ENCODE data around the gene ZCCHC14.

ZCCHC14 gene

GRCh38 chr16:87369117-87369765, 123.6 kb downstream of the ZCCHC14 start:
- TF ChIP-seq CTCF (IDR thresholded peaks at IDR 0.05) (no peak), ZFX (IDR thresholded peaks at IDR 0.05; ENCODE audit: borderline replicate concordance) (no peak)
- no peak overlapping the region for H3K27ac ChIP-seq

DNA sequence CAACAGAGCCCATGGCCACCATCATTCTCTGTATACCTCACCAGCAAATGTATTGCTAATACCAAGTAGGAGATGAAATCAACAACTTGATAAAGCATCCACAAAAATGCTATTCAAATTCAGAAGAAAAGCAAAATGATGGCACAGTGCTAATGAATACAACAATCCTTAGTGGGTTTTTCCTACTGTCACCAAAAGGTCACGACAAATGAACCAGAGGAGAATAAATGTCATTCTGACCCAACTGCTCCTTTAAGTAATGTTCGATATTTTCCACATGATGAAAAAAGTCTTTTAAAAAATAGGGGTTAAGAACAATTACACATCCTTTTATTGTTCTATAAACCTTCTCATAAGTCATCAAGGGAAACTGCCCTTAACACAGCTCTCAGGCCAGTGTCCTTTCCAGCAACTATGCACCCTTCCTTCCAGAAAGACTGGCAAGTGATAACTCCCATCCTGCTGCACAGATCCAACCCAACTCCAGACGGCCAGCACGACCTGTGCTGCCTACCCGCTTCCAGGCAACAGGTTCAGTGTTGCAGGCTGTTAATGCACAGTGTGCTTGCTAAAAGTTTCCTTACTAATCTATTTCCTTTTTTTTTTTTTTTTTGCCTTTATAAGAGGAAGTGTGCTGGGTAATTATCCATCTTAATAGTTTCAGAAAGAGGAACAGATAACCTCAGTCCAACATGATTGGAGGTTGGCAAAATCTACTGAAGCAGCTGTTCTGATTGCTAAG, 124.6 kb downstream of the ZCCHC14 start:
- TF ChIP-seq CTCF (IDR thresholded peaks at IDR 0.05): no peak
- no peak for TF ChIP-seq ZFX (IDR thresholded peaks at IDR 0.05; ENCODE audit: borderline replicate concordance)
- H3K27ac ChIP-seq: no peak overlapping the region

DNA sequence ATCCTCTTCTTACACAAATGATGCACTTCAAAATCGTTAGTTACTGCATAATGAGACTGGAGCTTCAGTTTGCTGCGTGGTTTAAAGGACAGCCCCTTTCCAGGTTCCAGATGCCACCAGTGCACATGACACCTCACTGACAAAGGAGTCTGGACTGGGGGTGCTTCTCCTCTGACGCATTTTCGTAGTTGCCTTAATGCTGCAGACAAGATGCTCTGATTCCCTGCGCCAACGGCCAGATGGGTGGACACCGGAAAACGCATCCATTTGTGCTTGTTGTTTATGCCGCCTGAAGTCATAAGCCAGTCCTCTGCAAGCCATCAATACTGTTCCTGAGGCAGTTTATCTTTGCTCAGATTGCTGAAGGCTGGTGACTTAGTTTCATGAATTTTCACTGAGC, 125.3 kb downstream of the ZCCHC14 start:
- no peak overlapping the region for H3K27ac ChIP-seq
- no peak for TF ChIP-seq CTCF (IDR thresholded peaks at IDR 0.05)
- TF ChIP-seq ZFX (IDR thresholded peaks at IDR 0.05; ENCODE audit: borderline replicate concordance): no peak

DNA sequence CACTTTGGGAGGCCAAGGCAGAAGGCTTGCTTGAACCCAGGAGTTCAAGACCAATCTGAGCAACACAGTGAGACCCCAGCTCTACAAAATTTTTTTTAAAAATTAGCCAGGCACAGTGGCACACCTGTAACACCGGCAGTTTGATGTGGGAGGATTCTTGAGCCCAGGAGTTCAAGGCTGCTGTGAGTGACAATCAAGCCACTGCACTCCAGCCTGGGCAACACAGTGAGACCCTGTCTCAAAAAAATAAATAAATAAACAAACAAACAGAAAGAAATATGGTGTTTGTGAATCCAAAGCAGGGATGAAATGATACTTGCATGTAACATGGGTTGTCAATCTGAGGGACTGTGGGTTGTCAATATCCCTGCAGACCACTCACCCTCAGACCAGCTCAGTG, 125.9 kb downstream of the ZCCHC14 start:
- TF ChIP-seq ZFX (IDR thresholded peaks at IDR 0.05; ENCODE audit: borderline replicate concordance) (no peak), CTCF (IDR thresholded peaks at IDR 0.05) (no peak)
- no peak overlapping the region for H3K27ac ChIP-seq

DNA sequence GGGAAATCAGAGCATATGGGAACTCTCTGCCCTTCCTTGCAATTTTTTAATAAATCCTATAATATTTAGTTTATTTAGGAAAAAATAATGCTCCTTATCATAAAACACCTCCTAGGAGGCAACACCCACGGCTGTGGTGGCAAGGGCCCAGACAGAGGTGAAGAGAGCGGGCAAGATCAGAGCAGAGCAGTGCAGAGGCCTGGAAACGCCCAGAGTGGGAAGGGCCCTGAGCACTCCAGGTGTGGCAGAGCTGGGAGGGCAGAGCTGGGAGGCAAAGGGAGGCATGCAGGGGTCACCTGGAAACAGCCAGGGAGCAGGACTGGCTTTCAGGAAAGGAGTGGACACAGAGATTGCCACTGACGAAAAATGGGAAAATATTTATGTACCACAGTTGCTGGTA, 126.5 kb downstream of the ZCCHC14 start:
- TF ChIP-seq CTCF (IDR thresholded peaks at IDR 0.05) (no peak), ZFX (IDR thresholded peaks at IDR 0.05; ENCODE audit: borderline replicate concordance) (no peak)

DNA sequence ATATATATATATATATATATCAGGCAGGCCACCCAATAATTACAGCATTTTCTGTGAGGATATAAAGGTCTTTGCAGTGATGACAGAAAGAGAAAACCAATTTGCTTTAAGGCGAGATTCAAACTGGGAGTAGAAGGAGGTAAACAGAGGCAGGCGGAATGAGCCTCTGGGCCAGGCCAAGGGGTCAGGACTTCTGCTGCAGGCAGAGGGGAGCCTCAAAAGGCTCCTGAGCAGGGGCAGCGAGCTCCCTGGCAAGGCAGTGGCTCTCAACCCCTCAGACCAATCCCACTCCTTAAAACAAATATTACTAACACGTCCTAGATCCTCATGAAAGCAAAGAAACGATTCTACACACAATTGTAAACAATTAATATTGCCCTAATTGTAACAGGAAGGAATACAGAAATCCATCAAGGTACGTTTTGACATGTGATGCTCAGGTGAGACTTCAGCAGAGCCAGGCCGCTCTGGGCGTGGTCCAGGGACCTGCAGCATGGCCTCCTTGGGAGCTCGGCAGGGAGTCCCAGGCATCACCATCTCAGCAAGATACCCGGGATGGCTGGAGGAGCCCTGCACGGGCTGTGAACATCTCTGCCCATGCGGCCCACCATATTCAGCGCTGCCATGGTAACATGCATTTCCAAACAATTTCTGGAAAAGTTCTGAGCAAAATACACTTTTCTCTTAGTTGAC, 127.7 kb downstream of the ZCCHC14 start:
- no peak for TF ChIP-seq ZFX (IDR thresholded peaks at IDR 0.05; ENCODE audit: borderline replicate concordance)
- TF ChIP-seq CTCF (IDR thresholded peaks at IDR 0.05): no peak
- no peak overlapping the region for H3K27ac ChIP-seq

More for the DNA sequence above, 126.5 kb downstream of the ZCCHC14 start:
- H3K27ac ChIP-seq: no peak overlapping the region

Measured in 22Rv1 (cell line).